HepG2 (cell line): Measurements from ENCODE around the gene CPSF7. TPM values are rescaled to one million over a fixed set of nuclear protein-coding genes. Genes with fewer than 3 reads are reported as not detected.

ENCODE experiments used
- IKZF4 ChIP-seq: sonication (generic); formaldehyde crosslinking; IDR thresholded peaks from 2 replicates; pipeline ENCODE4 v1.5.1; 2020; ENCODE audit warnings: borderline replicate concordance, mild to moderate bottlenecking, low read depth, missing genetic modification reagents; ENCODE audit errors: not compliant biosample characterization
- MEIS2 ChIP-seq: sonication (generic); formaldehyde crosslinking; IDR thresholded peaks from 2 replicates; pipeline ENCODE4 v1.9.0; 2021; ENCODE audit warnings: mild to moderate bottlenecking, missing genetic modification reagents
- NFATC3 ChIP-seq: sonication (generic); formaldehyde crosslinking; IDR thresholded peaks from 2 replicates; pipeline ENCODE4 v1.5.1; 2020; ENCODE audit warnings: mild to moderate bottlenecking, missing genetic modification reagents
- POLR2A ChIP-seq, 2 experiments: IDR thresholded peaks; 2 replicates each; pipeline ENCODE4 v1.6.1; 2011; ENCODE audit warnings: low read depth in 2 of 2, low read length in 2 of 2, mild to moderate bottlenecking in 1 of 2, moderate library complexity in 1 of 2; ENCODE audit not compliant: insufficient read depth in 1 of 2
- SMAD9 ChIP-seq: sonication (generic); formaldehyde crosslinking; IDR thresholded peaks from 2 replicates; pipeline ENCODE4 v1.5.1; 2020; ENCODE audit warnings: mild to moderate bottlenecking, missing genetic modification reagents
- XRCC5 ChIP-seq: fragments of 200-400 bp; formaldehyde crosslinking; optimal IDR thresholded peaks from 2 replicates; pipeline ENCODE3; 2017; ENCODE audit warnings: mild to moderate bottlenecking, low read length
- ZBTB3 ChIP-seq: sonication (generic); formaldehyde crosslinking; IDR thresholded peaks from 2 replicates; pipeline ENCODE4 v1.4.0; 2020; ENCODE audit warnings: low read depth, mild to moderate bottlenecking, moderate library complexity, missing genetic modification reagents, borderline replicate concordance
- ZBTB40 ChIP-seq, 2 experiments: fragments of 450-650 bp in 1 of 2; sonication (generic) in 1 of 2; formaldehyde crosslinking in 1 of 2; IDR thresholded peaks; 2 replicates each; pipeline versions ENCODE4 v1.6.1 to v1.8.0; 2016 to 2022; ENCODE audit warnings: antibody characterized with exemption in 1 of 2, mild to moderate bottlenecking in 1 of 2, missing genetic modification reagents in 1 of 2
- ZIK1 ChIP-seq: sonication (generic); formaldehyde crosslinking; IDR thresholded peaks from 2 replicates; pipeline ENCODE4 v1.5.0; 2020; ENCODE audit warnings: mild to moderate bottlenecking, low read depth, missing genetic modification reagents, borderline replicate concordance
- ZNF430 ChIP-seq: sonication (generic); formaldehyde crosslinking; IDR thresholded peaks from 2 replicates; pipeline ENCODE4 v1.9.0; 2021; ENCODE audit warnings: mild to moderate bottlenecking, missing genetic modification reagents
- polyA plus RNA-seq, 8 experiments: library from polyadenylated mRNA; depleted of rRNA in 3 of 8; stranded (reverse) in 7 of 8; unstranded in 1 of 8; fragments of >200 nt; fragmentation: Illumina TruSeq in 4 of 8; extraction: Trizol in 4 of 8; gene quantifications; 2 replicates each; pipeline versions ENCODE4 v1.2.1 to v1.2.3, GENCODE V29; 2011 to 2016; ENCODE audit warnings: low read depth in 4 of 8, missing spikeins in 1 of 8, mixed read lengths in 1 of 8; ENCODE audit not compliant: insufficient read depth in 1 of 8
- total RNA-seq, 5 experiments: library from RNA; depleted of rRNA; stranded (reverse); fragments of >200 nt; fragmentation: Illumina TruSeq; extraction: Trizol; gene quantifications; 2 replicates each; pipeline ENCODE4 v1.2.3, GENCODE V29; 2016; ENCODE audit warnings: low read depth in 1 of 5
- TF ChIP-seq, protein P1 (sequence below): sonication (generic); formaldehyde crosslinking; IDR thresholded peaks from 2 replicates; pipeline ENCODE4 v1.5.0; 2020; ENCODE audit warnings: mild to moderate bottlenecking, missing genetic modification reagents
- TF ChIP-seq, protein P2 (sequence below): sonication (generic); formaldehyde crosslinking; IDR thresholded peaks from 2 replicates; pipeline ENCODE4 v1.4.0; 2020; ENCODE audit warnings: missing genetic modification reagents
- TF ChIP-seq, protein P3 (sequence below): IDR thresholded peaks from 2 replicates; pipeline ENCODE4 v1.6.1; 2016; ENCODE audit warnings: low read depth, borderline replicate concordance

Gene CPSF7
- total and polyA plus RNA-seq, 2 of the 13 experiments (the other 11 are each of a cell fraction or from before 2014, with no cell fraction given) = 34.1 to 36.8 TPM

- TF ChIP-seq ZBTB40 (IDR thresholded peaks at IDR 0.05) (no peak), ZBTB40 (CRISPR knock-in tag; IDR thresholded peaks at IDR 0.05) (no peak), ZIK1 (0 out of 2 replicates have a peak, but pooled peaks have one; percentile 54), ZNF430 (CRISPR knock-in tag) (no peak), POLR2A (IDR thresholded peaks at IDR 0.05; ENCODE audit: insufficient read depth in 1 of 2, low read depth in 2 of 2, low read length in 2 of 2) (peak; percentile 61 to 88), IKZF4 (CRISPR knock-in tag) (peak; percentile 42), MEIS2 (peak; percentile 72), XRCC5 (peak; percentile 6), NFATC3 (CRISPR knock-in tag) (no peak), ZBTB3 (CRISPR knock-in tag) (0 out of 2 replicates have a peak, but pooled peaks have one; percentile 76), SMAD9 (CRISPR knock-in tag) (0 out of 2 replicates have a peak, but pooled peaks have one; percentile 81)
- TF ChIP-seq, protein P1, sequence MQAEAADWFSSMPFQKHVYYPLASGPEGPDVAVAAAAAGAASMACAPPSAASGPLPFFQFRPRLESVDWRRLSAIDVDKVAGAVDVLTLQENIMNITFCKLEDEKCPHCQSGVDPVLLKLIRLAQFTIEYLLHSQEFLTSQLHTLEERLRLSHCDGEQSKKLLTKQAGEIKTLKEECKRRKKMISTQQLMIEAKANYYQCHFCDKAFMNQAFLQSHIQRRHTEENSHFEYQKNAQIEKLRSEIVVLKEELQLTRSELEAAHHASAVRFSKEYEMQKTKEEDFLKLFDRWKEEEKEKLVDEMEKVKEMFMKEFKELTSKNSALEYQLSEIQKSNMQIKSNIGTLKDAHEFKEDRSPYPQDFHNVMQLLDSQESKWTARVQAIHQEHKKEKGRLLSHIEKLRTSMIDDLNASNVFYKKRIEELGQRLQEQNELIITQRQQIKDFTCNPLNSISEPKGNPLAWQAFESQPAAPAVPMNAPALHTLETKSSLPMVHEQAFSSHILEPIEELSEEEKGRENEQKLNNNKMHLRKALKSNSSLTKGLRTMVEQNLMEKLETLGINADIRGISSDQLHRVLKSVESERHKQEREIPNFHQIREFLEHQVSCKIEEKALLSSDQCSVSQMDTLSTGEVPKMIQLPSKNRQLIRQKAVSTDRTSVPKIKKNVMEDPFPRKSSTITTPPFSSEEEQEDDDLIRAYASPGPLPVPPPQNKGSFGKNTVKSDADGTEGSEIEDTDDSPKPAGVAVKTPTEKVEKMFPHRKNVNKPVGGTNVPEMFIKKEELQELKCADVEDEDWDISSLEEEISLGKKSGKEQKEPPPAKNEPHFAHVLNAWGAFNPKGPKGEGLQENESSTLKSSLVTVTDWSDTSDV (CRISPR knock-in tag) = no peak
- TF ChIP-seq, protein P2, sequence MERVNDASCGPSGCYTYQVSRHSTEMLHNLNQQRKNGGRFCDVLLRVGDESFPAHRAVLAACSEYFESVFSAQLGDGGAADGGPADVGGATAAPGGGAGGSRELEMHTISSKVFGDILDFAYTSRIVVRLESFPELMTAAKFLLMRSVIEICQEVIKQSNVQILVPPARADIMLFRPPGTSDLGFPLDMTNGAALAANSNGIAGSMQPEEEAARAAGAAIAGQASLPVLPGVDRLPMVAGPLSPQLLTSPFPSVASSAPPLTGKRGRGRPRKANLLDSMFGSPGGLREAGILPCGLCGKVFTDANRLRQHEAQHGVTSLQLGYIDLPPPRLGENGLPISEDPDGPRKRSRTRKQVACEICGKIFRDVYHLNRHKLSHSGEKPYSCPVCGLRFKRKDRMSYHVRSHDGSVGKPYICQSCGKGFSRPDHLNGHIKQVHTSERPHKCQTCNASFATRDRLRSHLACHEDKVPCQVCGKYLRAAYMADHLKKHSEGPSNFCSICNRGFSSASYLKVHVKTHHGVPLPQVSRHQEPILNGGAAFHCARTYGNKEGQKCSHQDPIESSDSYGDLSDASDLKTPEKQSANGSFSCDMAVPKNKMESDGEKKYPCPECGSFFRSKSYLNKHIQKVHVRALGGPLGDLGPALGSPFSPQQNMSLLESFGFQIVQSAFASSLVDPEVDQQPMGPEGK (CRISPR knock-in tag) = peak; percentile 52; the same call in 1 of the 2 replicates
- TF ChIP-seq, protein P3, sequence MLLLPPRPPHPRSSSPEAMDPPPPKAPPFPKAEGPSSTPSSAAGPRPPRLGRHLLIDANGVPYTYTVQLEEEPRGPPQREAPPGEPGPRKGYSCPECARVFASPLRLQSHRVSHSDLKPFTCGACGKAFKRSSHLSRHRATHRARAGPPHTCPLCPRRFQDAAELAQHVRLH (CRISPR knock-in tag) = peak; percentile 7; the same call in 1 of the 2 replicates
Measured at GRCh38 chr11:61429346-61429690, 457 bp downstream of the CPSF7 start (continued).
